Measurements from ENCODE around the gene TYK2. TPM values are rescaled to one million over a fixed set of nuclear protein-coding genes. Genes with fewer than 3 reads are reported as not detected.

Gene TYK2
- total and polyA plus RNA-seq, 7 experiments from 2014 or later = 45.4 to 346 (median 273) TPM

DNA sequence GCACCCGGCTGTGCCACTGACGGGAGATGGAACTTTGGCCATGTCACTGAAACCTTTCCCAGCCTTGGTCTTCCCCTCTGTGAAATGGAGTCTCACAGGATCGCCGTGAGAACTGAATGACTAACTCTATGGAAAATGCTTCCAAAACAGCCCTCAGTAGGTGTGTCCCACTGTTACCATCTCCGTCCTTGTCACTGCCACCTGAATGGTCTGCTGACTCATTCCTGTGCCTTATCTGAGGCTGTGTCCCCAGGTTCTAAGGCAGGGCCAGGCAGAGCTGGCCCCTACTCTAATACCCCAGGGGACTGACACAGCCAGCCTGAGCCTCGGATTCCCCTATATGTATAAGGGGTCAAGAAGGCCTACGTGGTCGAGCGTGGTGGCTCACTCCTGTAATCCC lies 18.4 kb upstream of the TYK2 start:
- H3K27me3 Mint-ChIP-seq = no peaks in the 10 kb centered on the region
- peak overlapping the region in 1 of 9 donors; percentile 65 for H3K27ac Mint-ChIP-seq
- H3K36me3 Mint-ChIP-seq = peaks cover 0 to 16% (median 5%) of the 10 kb centered on the region in 5 donors

DNA sequence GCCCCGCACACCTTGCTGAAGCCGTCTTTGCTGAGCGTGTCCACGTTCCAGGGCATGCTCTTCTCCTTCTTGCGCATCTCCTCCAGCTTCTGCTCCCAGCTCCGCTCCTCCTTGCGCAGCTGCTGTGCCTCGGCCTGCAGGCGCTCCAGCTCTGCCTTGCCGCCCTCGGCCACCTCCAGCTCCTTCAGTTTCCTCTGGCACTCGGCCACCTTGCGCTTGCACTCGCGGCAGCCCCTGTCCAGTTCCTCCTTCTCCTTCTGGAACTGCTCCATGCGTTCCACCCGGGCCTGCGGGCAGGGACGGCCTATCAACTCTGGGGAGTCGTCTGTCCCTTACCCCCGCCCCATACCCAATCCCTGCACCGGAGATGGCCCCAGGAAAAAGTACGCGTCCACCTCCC lies 15.5 kb upstream of the TYK2 start:
- Mint-ChIP-seq H3K4me1 (peaks cover 5 to 23% (median 13%) of the 10 kb centered on the region in 7 donors), H3K9me3 (no peaks in the 10 kb centered on the region), H3K27ac (peak overlapping the region in 1 of 9 donors; percentile 57), H3K27me3 (no peaks in the 10 kb centered on the region), H3K4me3 (no peak overlapping the region), H3K36me3 (peaks cover 1 to 15% (median 9%) of the 10 kb centered on the region in 5 donors)
- CTCF ChIA-PET = interaction anchor here (1.3 kb wide), 1 partner anchor 17 kb away, joined by 3 read pairs; no protein-coding TSS in a partner anchor
- no peaks in the 10 kb centered on the region for H3K27me3 ChIP-seq (ENCODE audit: control insufficient read depth in 2 of 2, insufficient read depth in 2 of 2, low read length in 2 of 2)
- H3K9me3 ChIP-seq (ENCODE audit: control insufficient read depth in 2 of 3, low read length in 3 of 3) = no peaks in the 10 kb centered on the region
- no peak overlapping the region for H3K27ac ChIP-seq (ENCODE audit: low read depth, low read length)
- DNase-seq (no peak), ATAC-seq (no peak)
- H3K4me3 ChIP-seq (ENCODE audit: low read length) = no peak overlapping the region
- POLR2A ChIA-PET = interaction anchor here (0.6 to 0.9 kb wide), 2 partner anchors 10 to 25 kb away, joined by 3 read pairs; no protein-coding TSS in a partner anchor
- H3K36me3 ChIP-seq (ENCODE audit: control insufficient read depth in 2 of 3, insufficient read depth in 3 of 3, low read length in 3 of 3) = peaks cover 0 to 72% (median 3%) of the 10 kb centered on the region in 3 experiments
- peaks cover 2 to 3% of the 10 kb centered on the region in 2 donors for H3K4me1 ChIP-seq (ENCODE audit: control insufficient read depth in 2 of 2, insufficient read depth in 2 of 2, low read length in 2 of 2)
- intact Hi-C loops (cut with micrococcal nuclease) = no loop called here

More for the DNA sequence above, 18.4 kb upstream of the TYK2 start:
- DNase-seq (no peak), ATAC-seq (no peak)
- no peak overlapping the region for H3K4me3 ChIP-seq (ENCODE audit: low read length)
- no peak overlapping the region for H3K27ac ChIP-seq (ENCODE audit: low read depth, low read length)
- Mint-ChIP-seq H3K4me1 (peaks cover 24 to 44% (median 38%) of the 10 kb centered on the region in 7 donors), H3K4me3 (no peak overlapping the region), H3K9me3 (peaks cover 0 to 2% (median 0%) of the 10 kb centered on the region in 11 donors)
- intact Hi-C loops (cut with micrococcal nuclease) = no loop called here
- ChIA-PET POLR2A (interaction anchor here (0.6 kb wide), 1 partner anchor 170 kb away, joined by 3 read pairs; no protein-coding TSS in a partner anchor), CTCF (interaction anchor here (0.7 to 1.7 kb wide), 2 partner anchors 14 to 132 kb away, joined by 4 to 6 read pairs; no protein-coding TSS in a partner anchor)
- H3K36me3 ChIP-seq (ENCODE audit: control insufficient read depth in 2 of 3, insufficient read depth in 3 of 3, low read length in 3 of 3) = peaks cover 0 to 49% (median 0%) of the 10 kb centered on the region in 3 experiments
- no peaks in the 10 kb centered on the region for H3K27me3 ChIP-seq (ENCODE audit: control insufficient read depth in 2 of 2, insufficient read depth in 2 of 2, low read length in 2 of 2)
- peaks cover 22 to 23% of the 10 kb centered on the region in 2 donors for H3K4me1 ChIP-seq (ENCODE audit: control insufficient read depth in 2 of 2, insufficient read depth in 2 of 2, low read length in 2 of 2)
- H3K9me3 ChIP-seq (ENCODE audit: control insufficient read depth in 2 of 3, low read length in 3 of 3) = no peaks in the 10 kb centered on the region

DNA sequence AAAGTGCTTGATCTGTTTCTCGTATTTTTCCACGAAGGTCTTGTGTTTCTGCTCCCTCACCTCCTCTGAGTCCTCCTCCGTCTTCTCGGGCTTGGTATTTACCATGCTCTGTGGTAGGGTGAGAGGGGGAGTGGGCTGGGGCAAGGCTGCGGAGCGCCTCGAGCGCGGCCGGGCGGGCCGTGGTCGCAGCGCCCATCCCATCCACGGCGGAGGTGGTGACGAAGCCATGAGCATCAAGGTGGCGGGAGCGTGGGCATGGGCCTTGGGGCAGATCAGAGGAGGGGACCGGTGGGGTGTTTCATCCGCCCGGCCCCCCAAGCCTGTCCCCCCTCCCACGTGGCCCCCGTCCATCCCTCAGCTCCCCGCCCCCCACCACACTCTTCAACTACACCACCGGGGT lies 15.1 kb upstream of the TYK2 start:
- Mint-ChIP-seq H3K9me3 (no peaks in the 10 kb centered on the region), H3K27ac (no peak overlapping the region), H3K4me3 (no peak overlapping the region), H3K4me1 (peaks cover 4 to 20% (median 9%) of the 10 kb centered on the region in 7 donors), H3K36me3 (peaks cover 5 to 18% (median 13%) of the 10 kb centered on the region in 5 donors), H3K27me3 (no peaks in the 10 kb centered on the region)
- POLR2A ChIA-PET = interaction anchor here (0.6 to 0.7 kb wide), 2 partner anchors 25 to 244 kb away, joined by 3 read pairs; no protein-coding TSS in a partner anchor
- CTCF ChIA-PET = no interaction called here
- Histone ChIP-seq H3K27me3 (ENCODE audit: control insufficient read depth in 2 of 2, insufficient read depth in 2 of 2, low read length in 2 of 2) (no peaks in the 10 kb centered on the region), H3K36me3 (ENCODE audit: control insufficient read depth in 2 of 3, insufficient read depth in 3 of 3, low read length in 3 of 3) (peaks cover 0 to 70% (median 3%) of the 10 kb centered on the region in 3 experiments), H3K27ac (ENCODE audit: low read depth, low read length) (no peak overlapping the region), H3K4me3 (ENCODE audit: low read length) (no peak overlapping the region), H3K9me3 (ENCODE audit: control insufficient read depth in 2 of 3, low read length in 3 of 3) (no peaks in the 10 kb centered on the region), H3K4me1 (ENCODE audit: control insufficient read depth in 2 of 2, insufficient read depth in 2 of 2, low read length in 2 of 2) (no peaks in the 10 kb centered on the region)
- ATAC-seq (no peak), DNase-seq (no peak)
- intact Hi-C loops (cut with micrococcal nuclease) = no loop called here

DNA sequence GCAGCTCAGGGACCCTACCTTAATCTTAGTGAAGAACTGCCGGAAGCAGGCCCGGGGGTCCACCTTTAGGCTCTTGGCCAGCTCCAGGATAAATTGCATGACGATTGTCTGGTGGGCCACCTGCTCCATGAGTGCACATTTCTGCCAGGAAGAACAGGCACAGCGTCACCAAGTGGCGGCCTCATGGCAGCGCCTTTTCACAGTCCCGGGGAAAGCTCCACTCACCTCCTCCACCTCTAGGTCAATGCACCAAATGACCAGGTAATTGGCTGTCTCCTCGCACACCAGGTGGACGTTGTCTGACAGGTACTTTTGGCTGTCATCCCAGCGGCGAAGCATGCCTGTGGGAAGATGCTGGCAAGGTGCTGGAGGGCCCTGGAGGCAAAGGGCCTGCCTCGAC lies 14.6 kb upstream of the TYK2 start:
- Mint-ChIP-seq H3K27me3 (no peaks in the 10 kb centered on the region), H3K9me3 (no peaks in the 10 kb centered on the region), H3K27ac (no peak overlapping the region), H3K4me3 (no peak overlapping the region), H3K36me3 (peaks cover 5 to 18% (median 13%) of the 10 kb centered on the region in 5 donors), H3K4me1 (peaks cover 4 to 20% (median 8%) of the 10 kb centered on the region in 7 donors)
- Histone ChIP-seq H3K36me3 (ENCODE audit: control insufficient read depth in 2 of 3, insufficient read depth in 3 of 3, low read length in 3 of 3) (peaks cover 0 to 70% (median 3%) of the 10 kb centered on the region in 3 experiments), H3K27ac (ENCODE audit: low read depth, low read length) (no peak overlapping the region), H3K4me1 (ENCODE audit: control insufficient read depth in 2 of 2, insufficient read depth in 2 of 2, low read length in 2 of 2) (no peaks in the 10 kb centered on the region), H3K9me3 (ENCODE audit: control insufficient read depth in 2 of 3, low read length in 3 of 3) (no peaks in the 10 kb centered on the region), H3K4me3 (ENCODE audit: low read length) (no peak overlapping the region), H3K27me3 (ENCODE audit: control insufficient read depth in 2 of 2, insufficient read depth in 2 of 2, low read length in 2 of 2) (no peaks in the 10 kb centered on the region)
- ChIA-PET CTCF (no interaction called here), POLR2A (interaction anchor here (0.7 kb wide), 1 partner anchor 243 kb away, joined by 3 read pairs; no protein-coding TSS in a partner anchor)
- intact Hi-C loops (cut with micrococcal nuclease) = no loop called here
- DNase-seq (no peak), ATAC-seq (no peak)

DNA sequence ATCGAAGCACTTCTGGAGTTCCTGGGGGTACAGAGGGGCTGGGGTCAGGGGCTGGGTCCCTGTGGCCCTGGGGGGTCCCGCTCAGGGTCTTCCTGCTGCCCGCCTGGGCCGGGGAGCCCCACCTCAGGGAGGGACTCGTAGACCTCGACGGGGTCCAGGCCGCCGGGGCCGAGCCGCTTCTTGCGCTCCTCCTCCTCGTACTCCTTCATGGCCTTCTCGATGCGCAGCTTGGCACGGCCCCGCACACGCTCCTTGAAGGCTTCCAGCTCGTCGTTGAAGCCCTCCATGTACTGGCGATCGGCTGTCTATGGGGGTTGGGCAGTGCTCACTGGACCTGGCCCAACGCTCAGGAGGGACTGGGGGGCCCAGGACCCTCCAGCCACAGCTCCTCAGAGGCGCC lies 12.8 kb upstream of the TYK2 start:
- H3K36me3 ChIP-seq (ENCODE audit: control insufficient read depth in 2 of 3, insufficient read depth in 3 of 3, low read length in 3 of 3) = peaks cover 0 to 63% (median 3%) of the 10 kb centered on the region in 3 experiments
- no peaks in the 10 kb centered on the region for H3K9me3 Mint-ChIP-seq
- peaks cover 5 to 18% (median 13%) of the 10 kb centered on the region in 5 donors for H3K36me3 Mint-ChIP-seq
- H3K4me3 ChIP-seq (ENCODE audit: low read length) = no peak overlapping the region
- H3K9me3 ChIP-seq (ENCODE audit: control insufficient read depth in 2 of 3, low read length in 3 of 3) = no peaks in the 10 kb centered on the region
- POLR2A ChIA-PET = interaction anchor here (1.3 kb wide), 1 partner anchor 123 kb away, joined by 4 read pairs; the partner anchor contains the start of gene ICAM1
- no peak overlapping the region for H3K4me3 Mint-ChIP-seq
- H3K27ac Mint-ChIP-seq = no peak overlapping the region
- H3K27ac ChIP-seq (ENCODE audit: low read depth, low read length) = no peak overlapping the region
- no peaks in the 10 kb centered on the region for H3K27me3 Mint-ChIP-seq
- intact Hi-C loops (cut with micrococcal nuclease) = no loop called here
- no peak for DNase-seq
- ATAC-seq = no peak
- H3K4me1 ChIP-seq (ENCODE audit: control insufficient read depth in 2 of 2, insufficient read depth in 2 of 2, low read length in 2 of 2) = no peaks in the 10 kb centered on the region
- CTCF ChIA-PET = interaction anchor here (0.7 to 4.5 kb wide), 4 partner anchors 10 to 134 kb away, joined by 3 to 38 read pairs (median 4); partner anchors contain the start of genes CDC37 and ICAM1
- H3K27me3 ChIP-seq (ENCODE audit: control insufficient read depth in 2 of 2, insufficient read depth in 2 of 2, low read length in 2 of 2) = no peaks in the 10 kb centered on the region
- H3K4me1 Mint-ChIP-seq = peaks cover 5 to 22% (median 9%) of the 10 kb centered on the region in 7 donors

DNA sequence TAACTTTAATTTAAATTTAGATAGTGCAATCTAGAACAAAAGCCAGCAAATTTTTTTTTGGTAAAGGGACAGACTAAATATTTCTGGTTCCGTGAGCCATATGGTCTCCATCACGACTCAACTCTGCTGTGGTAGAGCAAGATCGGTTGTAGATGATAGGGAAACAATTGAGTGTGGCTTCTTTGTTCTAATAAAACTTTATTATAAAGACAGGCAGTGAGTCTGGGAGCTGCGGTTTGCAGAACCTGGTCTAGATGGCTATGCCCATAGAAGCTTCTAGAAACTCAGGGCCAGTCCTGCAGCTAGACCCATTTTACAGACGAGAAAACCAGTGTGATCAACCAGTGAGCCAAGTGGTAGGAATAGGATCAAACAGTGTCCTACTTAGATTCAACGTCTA lies 11.7 kb upstream of the TYK2 start:
- ChIA-PET POLR2A (interaction anchor here (0.8 to 1.9 kb wide), 3 partner anchors 121 to 133 kb away, joined by 4 to 7 read pairs (median 5); partner anchors contain the start of gene ICAM1), CTCF (interaction anchor here (0.6 to 4.5 kb wide), 10 partner anchors 11 to 524 kb away, joined by 3 to 38 read pairs (median 5); partner anchors contain the start of genes CDC37, ICAM1 and TYK2)
- H3K36me3 ChIP-seq (ENCODE audit: control insufficient read depth in 2 of 3, insufficient read depth in 3 of 3, low read length in 3 of 3) = peaks cover 0 to 57% (median 3%) of the 10 kb centered on the region in 3 experiments
- intact Hi-C loops (cut with micrococcal nuclease) = no loop called here
- DNase-seq (no peak), ATAC-seq (no peak)
- no peak overlapping the region for H3K4me3 ChIP-seq (ENCODE audit: low read length)
- H3K4me1 ChIP-seq (ENCODE audit: control insufficient read depth in 2 of 2, insufficient read depth in 2 of 2, low read length in 2 of 2) = no peaks in the 10 kb centered on the region
- no peaks in the 10 kb centered on the region for H3K27me3 ChIP-seq (ENCODE audit: control insufficient read depth in 2 of 2, insufficient read depth in 2 of 2, low read length in 2 of 2)
- Mint-ChIP-seq H3K27me3 (no peaks in the 10 kb centered on the region), H3K4me1 (peaks cover 0 to 16% (median 4%) of the 10 kb centered on the region in 7 donors), H3K9me3 (no peaks in the 10 kb centered on the region), H3K27ac (no peak overlapping the region), H3K36me3 (peaks cover 5 to 18% (median 11%) of the 10 kb centered on the region in 5 donors), H3K4me3 (no peak overlapping the region)
- no peak overlapping the region for H3K27ac ChIP-seq (ENCODE audit: low read depth, low read length)
- H3K9me3 ChIP-seq (ENCODE audit: control insufficient read depth in 2 of 3, low read length in 3 of 3) = no peaks in the 10 kb centered on the region
